Activated T-cell treated with anti-CD3 and anti-CD28 coated beads for 48 hours (primary cell): ENCODE data around the gene CCL5.

Experiments used
- DNase-seq: peaks from one replicate; pipeline ENCODE4 v3.0.0-alpha.2; 2020; ENCODE audit warnings: low read depth

CCL5 gene

GRCh38 chr17:35879773-35880654, at the start of gene CCL5:
Gene CCL5, minus strand, starts transcription at chr17:35880360.
- no peak for DNase-seq

- no peak for DNase-seq
Measured at GRCh38 chr17:35927714-35928113, 47.6 kb upstream of the CCL5 start.

GRCh38 chr17:35923609-35924114, 43.5 kb upstream of the CCL5 start:
- no peak for DNase-seq

- DNase-seq, result no peak
Measured at GRCh38 chr17:35920229-35920628, 40.1 kb upstream of the CCL5 start.

GRCh38 chr17:35918665-35919064, 38.5 kb upstream of the CCL5 start:
- DNase-seq, result no peak

GRCh38 chr17:35917519-35918213, 37.5 kb upstream of the CCL5 start:
- DNase-seq, result no peak

GRCh38 chr17:35915153-35915964, 35.2 kb upstream of the CCL5 start:
- no peak for DNase-seq

GRCh38 chr17:35914354-35914753, 34.2 kb upstream of the CCL5 start:
- DNase-seq, result no peak

GRCh38 chr17:35913609-35914008, 33.4 kb upstream of the CCL5 start:
- no peak for DNase-seq

- no peak for DNase-seq
Measured at GRCh38 chr17:35912942-35913341, 32.8 kb upstream of the CCL5 start.

GRCh38 chr17:35912339-35912912, 32.3 kb upstream of the CCL5 start:
- no peak for DNase-seq

GRCh38 chr17:35909408-35909807, 29.2 kb upstream of the CCL5 start:
- DNase-seq, result no peak

- DNase-seq, result no peak
Measured at GRCh38 chr17:35907691-35908090, 27.5 kb upstream of the CCL5 start.

GRCh38 chr17:35906926-35907637, 26.9 kb upstream of the CCL5 start:
- no peak for DNase-seq

- DNase-seq, result no peak
Measured at GRCh38 chr17:35906191-35906925, 26.2 kb upstream of the CCL5 start.

GRCh38 chr17:35903451-35903850, 23.3 kb upstream of the CCL5 start:
- no peak for DNase-seq

GRCh38 chr17:35901631-35902175, 21.5 kb upstream of the CCL5 start:
- no peak for DNase-seq

- DNase-seq, result no peak
Measured at GRCh38 chr17:35900708-35901480, 20.7 kb upstream of the CCL5 start.

- no peak for DNase-seq
Measured at GRCh38 chr17:35900280-35900679, 20.1 kb upstream of the CCL5 start.
